Duodenal mucosa (tissue), 2 donors: ENCODE measurements around the gene SCARB1.
"Not testable (repeated sequence)": the region's sequence is repeated elsewhere in the genome, so short reads cannot be mapped to it uniquely, and the experiment has no call there.

Experiments used
- H3K27ac ChIP-seq: one replicate; pipeline ENCODE4 v1.7.0; 2013; ENCODE audit warnings: low read depth, low read length
- H3K27me3 ChIP-seq, 2 donors: one replicate each; pipeline ENCODE4 v1.7.0; 2013; ENCODE audit warnings: low read length in 2 of 2, control low read depth in 1 of 2; ENCODE audit not compliant: insufficient read depth in 2 of 2, control insufficient read depth in 1 of 2
- H3K36me3 ChIP-seq, 2 donors: one replicate each; pipeline ENCODE4 v1.7.0; 2013; ENCODE audit warnings: low read length in 2 of 2, control low read depth in 1 of 2; ENCODE audit not compliant: insufficient read depth in 2 of 2, control insufficient read depth in 1 of 2
- H3K4me1 ChIP-seq, 2 donors: one replicate each; pipeline ENCODE4 v1.7.0; 2013; ENCODE audit warnings: low read length in 2 of 2, control low read depth in 1 of 2; ENCODE audit not compliant: insufficient read depth in 2 of 2, control insufficient read depth in 1 of 2
- H3K4me3 ChIP-seq, 2 donors: one replicate each; pipeline ENCODE4 v1.7.0; 2013; ENCODE audit warnings: low read length in 2 of 2, low read depth in 1 of 2
- H3K9ac ChIP-seq, 2 donors: one replicate each; pipeline ENCODE4 v1.7.0; 2013; ENCODE audit warnings: low read length in 2 of 2, low read depth in 1 of 2
- H3K9me3 ChIP-seq, 2 donors: one replicate each; pipeline ENCODE4 v1.7.0; 2013; ENCODE audit warnings: low read length in 2 of 2, control low read depth in 1 of 2; ENCODE audit not compliant: control insufficient read depth in 1 of 2

SCARB1 gene

DNA sequence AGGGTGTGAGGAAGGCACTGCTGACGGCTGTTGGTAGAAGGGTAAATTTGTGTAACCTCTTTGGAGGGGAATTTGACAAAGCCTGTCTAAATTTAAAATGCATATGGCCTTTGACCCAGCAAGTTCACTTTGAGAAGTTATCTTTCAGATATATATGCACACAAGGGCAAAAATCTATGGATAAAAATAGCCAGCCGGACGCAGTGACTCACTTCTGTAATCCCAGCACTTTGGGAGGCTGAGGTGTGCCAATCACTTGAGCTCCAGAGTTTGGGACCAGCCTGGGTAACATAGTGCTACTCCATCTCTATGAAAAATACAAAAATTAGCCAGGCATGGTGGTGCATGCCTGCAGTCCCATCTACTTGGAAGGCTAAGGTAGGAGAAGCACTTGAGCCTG lies 37.3 kb upstream of the SCARB1 start:
- H3K9me3 ChIP-seq = no peaks in the 10 kb centered on the region
- H3K36me3 ChIP-seq = no peaks in the 10 kb centered on the region
- H3K4me3 ChIP-seq = no peak overlapping the region
- H3K27ac ChIP-seq = no peak overlapping the region
- peaks cover 14 to 17% of the 10 kb centered on the region in 2 donors for H3K4me1 ChIP-seq
- H3K27me3 ChIP-seq = no peaks in the 10 kb centered on the region
- H3K9ac ChIP-seq = no peak overlapping the region

DNA sequence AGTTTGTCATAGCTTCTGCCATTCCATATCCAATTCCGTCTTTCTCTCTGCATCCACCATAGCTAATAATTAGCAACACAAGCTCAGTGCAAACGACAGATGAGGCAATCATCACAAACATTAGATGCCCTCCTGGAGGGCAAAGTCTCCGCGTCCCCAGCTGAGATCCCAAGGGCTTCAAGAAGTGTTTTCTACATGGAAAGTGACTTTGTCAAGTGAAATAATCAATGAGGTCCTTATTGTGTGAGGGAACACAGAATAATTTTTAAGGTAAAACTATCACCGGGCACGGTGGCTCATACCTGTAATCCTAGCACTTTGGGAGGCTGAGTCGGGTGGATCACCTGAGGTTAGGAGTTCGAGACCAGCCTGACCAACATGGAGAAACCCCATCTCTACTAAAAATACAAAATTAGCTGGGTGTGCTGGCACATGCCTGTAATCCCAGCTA lies 36.7 kb upstream of the SCARB1 start:
- H3K4me1 ChIP-seq = peaks cover 14 to 17% of the 10 kb centered on the region in 2 donors
- not testable (repeated sequence) for H3K9me3 ChIP-seq, H3K4me3 ChIP-seq, H3K36me3 ChIP-seq, H3K27me3 ChIP-seq, H3K9ac ChIP-seq, H3K27ac ChIP-seq

DNA sequence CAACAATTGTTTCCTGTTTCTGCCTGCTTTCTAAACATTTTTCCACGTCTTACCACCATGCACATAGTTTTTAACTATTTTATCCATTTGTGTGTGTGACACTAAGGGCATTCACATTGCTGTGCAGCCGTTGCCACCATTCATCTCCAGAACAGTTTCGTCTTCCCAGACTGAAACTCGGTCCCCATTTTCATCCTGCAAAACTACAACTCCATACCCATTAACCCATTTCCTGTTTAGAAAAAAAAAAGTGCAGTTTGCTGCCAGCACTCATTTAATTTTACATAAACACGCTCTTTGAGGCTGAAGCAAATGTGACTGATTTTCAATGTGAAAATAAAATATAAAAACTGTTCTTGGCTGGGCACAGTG lies 35.2 kb upstream of the SCARB1 start:
- Histone ChIP-seq H3K27ac (no peak overlapping the region), H3K9ac (no peak overlapping the region), H3K9me3 (no peaks in the 10 kb centered on the region), H3K36me3 (no peaks in the 10 kb centered on the region), H3K27me3 (no peaks in the 10 kb centered on the region), H3K4me1 (peaks cover 4 to 8% of the 10 kb centered on the region in 2 donors), H3K4me3 (no peak overlapping the region)

DNA sequence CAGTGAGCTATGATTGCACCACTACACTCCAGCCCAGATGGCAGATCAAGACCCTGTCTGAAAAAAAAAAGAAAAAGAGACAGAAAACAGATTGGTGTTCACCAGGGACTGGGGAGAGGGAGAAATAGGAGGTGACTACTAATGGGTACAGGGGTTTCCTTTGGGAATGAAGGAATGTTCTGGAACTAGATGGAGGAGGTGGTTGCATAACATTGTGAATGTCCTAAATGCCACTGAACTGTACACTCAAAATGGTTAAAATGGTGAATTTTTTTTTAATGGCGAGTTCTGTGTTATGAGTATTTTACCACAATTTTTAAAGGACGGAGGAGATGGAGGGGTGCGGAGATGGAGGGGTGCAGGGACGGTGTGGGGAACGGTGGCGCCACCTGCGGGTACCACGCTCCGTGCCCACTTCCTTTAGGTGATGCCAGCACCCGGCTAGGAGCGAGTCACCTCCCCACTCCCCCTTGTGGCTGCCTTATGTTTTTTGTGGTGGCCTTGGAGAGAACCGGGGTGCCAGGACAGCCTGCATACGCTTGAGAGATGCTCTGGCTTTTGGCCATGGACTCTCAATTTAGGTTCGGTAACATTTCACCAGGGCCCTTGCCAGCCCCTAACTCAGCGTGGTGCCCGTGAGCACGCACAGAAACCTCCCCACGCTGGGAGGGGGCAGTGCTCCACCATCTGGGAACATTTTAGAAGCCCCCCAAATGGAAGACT lies 34.7 kb upstream of the SCARB1 start:
- Histone ChIP-seq H3K4me3 (no peak overlapping the region), H3K9me3 (no peaks in the 10 kb centered on the region), H3K27ac (no peak overlapping the region), H3K9ac (no peak overlapping the region), H3K4me1 (peaks cover 4 to 8% of the 10 kb centered on the region in 2 donors), H3K36me3 (no peaks in the 10 kb centered on the region), H3K27me3 (no peaks in the 10 kb centered on the region)

GRCh38 chr12:124896461-124896860 lies 32.8 kb upstream of the SCARB1 start:
- H3K9ac ChIP-seq = no peak overlapping the region
- H3K9me3 ChIP-seq = no peaks in the 10 kb centered on the region
- H3K4me3 ChIP-seq = no peak overlapping the region
- no peak overlapping the region for H3K27ac ChIP-seq
- no peaks in the 10 kb centered on the region for H3K36me3 ChIP-seq
- H3K4me1 ChIP-seq = peaks cover 4 to 8% of the 10 kb centered on the region in 2 donors
- H3K27me3 ChIP-seq = no peaks in the 10 kb centered on the region

- Histone ChIP-seq H3K27ac (no peak overlapping the region), H3K27me3 (no peaks in the 10 kb centered on the region), H3K9me3 (no peaks in the 10 kb centered on the region), H3K36me3 (no peaks in the 10 kb centered on the region), H3K4me1 (peaks cover 0 to 5% of the 10 kb centered on the region in 2 donors), H3K9ac (no peak overlapping the region), H3K4me3 (no peak overlapping the region)
Measured at GRCh38 chr12:124893792-124894516, 30.3 kb upstream of the SCARB1 start.

DNA sequence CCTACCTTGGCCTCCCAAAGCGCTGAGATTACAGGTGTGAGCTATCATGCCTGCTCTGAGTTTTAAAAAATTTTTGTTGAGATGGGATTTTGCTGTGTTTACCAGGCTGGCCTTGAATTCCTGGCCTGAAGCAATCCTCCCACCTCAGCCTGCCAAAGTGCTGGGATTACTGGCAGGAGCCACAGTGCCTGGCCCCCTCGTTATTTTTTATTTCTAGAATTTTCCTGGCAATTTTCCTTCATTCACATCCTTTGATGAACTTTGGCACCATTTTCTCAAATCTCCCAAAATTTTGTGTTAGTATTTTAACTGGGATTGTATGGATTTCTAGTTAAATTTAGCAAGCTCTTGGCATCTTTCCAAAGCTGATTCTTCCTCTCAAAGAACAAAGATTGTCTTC lies 24.6 kb upstream of the SCARB1 start:
- Histone ChIP-seq H3K27me3 (no peaks in the 10 kb centered on the region), H3K4me3 (no peak overlapping the region), H3K36me3 (no peaks in the 10 kb centered on the region), H3K27ac (no peak overlapping the region), H3K4me1 (peaks cover 10 to 12% of the 10 kb centered on the region in 2 donors), H3K9ac (no peak overlapping the region), H3K9me3 (no peaks in the 10 kb centered on the region)

DNA sequence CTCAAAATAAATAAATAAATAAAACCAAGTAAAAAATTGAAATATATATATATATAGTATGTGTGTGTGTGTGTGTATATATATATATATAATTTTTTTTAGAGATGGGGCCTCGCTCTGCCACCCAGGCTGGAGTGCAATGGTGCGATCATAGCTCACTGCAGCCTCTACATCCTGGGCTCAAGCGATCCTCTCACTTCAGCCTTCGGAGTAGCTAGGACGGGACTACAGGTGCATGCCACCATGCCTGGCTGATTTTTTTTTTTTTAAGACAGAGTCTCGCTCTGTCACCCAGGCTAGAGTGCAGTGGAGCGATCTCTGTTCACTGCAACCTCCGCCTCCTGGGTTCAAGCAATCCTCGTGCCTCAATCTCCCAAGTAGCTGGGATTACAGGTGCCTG lies 24.1 kb upstream of the SCARB1 start:
- not testable (repeated sequence) for H3K27ac ChIP-seq, H3K4me3 ChIP-seq, H3K27me3 ChIP-seq, H3K9ac ChIP-seq, H3K9me3 ChIP-seq, H3K36me3 ChIP-seq
- H3K4me1 ChIP-seq = peaks cover 10 to 12% of the 10 kb centered on the region in 2 donors

DNA sequence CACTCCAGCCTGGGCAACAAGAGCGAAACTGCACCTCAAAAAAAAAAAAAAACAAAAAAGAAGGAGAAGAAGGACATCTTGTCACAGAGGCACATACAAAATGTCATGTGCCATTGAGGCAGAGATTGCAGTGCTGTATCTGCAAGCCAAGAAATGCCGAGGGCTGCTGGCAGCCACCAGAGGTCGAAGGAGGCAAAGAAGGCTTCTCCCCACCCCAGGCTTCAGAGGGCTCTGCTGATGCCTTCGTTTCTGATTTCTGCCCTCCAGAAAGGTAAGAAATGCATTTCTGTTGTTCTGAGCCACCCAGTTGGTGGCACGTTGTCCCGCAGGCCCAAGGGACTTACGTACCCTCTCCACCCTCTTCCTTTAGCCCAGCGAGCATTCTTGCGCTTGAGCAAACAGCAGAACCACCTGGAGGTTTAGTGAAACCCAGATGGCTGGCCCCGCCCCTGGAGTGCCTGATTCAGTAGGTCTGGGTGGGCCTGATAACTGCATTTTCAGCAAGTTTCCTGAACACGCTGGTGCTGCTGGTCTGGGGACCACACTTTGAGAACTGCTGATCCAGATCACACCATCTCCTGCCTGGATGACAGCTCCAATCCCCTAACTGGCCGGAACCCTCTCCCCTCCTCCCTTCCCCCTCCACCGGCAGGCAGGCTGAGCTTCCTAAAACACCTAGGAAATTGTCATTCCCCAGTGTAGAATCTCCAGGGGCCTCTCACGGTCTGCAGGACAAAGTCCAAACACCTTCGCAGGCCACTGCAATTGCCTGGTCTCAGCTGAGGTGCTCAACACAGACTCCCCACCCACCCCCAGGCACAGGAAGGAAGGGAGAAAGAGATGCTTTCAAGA lies 21.1 kb upstream of the SCARB1 start:
- peak overlapping the region; percentile 40 to 41 for H3K4me3 ChIP-seq
- H3K36me3 ChIP-seq = no peaks in the 10 kb centered on the region
- H3K27me3 ChIP-seq = no peaks in the 10 kb centered on the region
- H3K9me3 ChIP-seq = no peaks in the 10 kb centered on the region
- H3K9ac ChIP-seq = no peak overlapping the region
- peaks cover 10 to 12% of the 10 kb centered on the region in 2 donors for H3K4me1 ChIP-seq
- no peak overlapping the region for H3K27ac ChIP-seq
